ENCODE measurements around the gene NME2. TPM values are rescaled to one million over a fixed set of nuclear protein-coding genes. Genes with fewer than 3 reads are reported as not detected.

Gene NME2
- total RNA-seq, 2 experiments from 2014 or later = 354 to 361 TPM

DNA sequence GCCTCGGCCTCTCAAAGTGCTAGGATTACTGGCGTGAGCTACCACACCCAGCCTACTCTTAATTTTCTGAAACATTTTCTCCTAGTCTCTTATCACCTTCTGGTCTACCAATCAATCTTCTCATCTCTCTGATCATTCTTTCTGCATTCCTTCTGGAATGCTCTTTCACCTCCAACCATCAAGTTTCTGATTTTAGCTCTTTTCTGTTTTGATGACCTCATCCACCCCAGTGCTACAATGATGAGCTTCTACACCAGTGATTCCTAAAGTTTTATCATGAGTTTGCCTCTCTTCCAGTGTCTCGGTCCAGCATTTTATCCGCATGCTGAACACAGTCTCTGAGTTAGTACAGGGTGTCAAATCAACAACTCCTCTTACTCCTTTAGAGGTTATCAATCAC is 31.5 kb downstream of the NME2 start:
- H3K36me3 Mint-ChIP-seq = peaks cover 24% of the 10 kb centered on the region
- ATAC-seq (ENCODE audit: low read depth) = no peak

GRCh38 chr17:51200295-51200694 is 34.1 kb downstream of the NME2 start:
- no peak overlapping the region for H3K27ac Mint-ChIP-seq
- DNase-seq (no peak), ATAC-seq (ENCODE audit: low read depth) (no peak)
- H3K36me3 Mint-ChIP-seq = peaks cover 21% of the 10 kb centered on the region
- POLR2A ChIA-PET = interaction anchor here (0.6 kb wide), 1 partner anchor 61 kb away, joined by 3 read pairs; no protein-coding TSS in a partner anchor
- no peaks in the 10 kb centered on the region for H3K4me1 Mint-ChIP-seq
- no peaks in the 10 kb centered on the region for H3K27me3 Mint-ChIP-seq
- H3K4me3 Mint-ChIP-seq = no peak overlapping the region
- no peaks in the 10 kb centered on the region for H3K9me3 Mint-ChIP-seq

More for the DNA sequence above, 31.5 kb downstream of the NME2 start:
- no peaks in the 10 kb centered on the region for H3K9me3 Mint-ChIP-seq
- DNase-seq = no peak
- H3K27me3 Mint-ChIP-seq = no peaks in the 10 kb centered on the region
- no peak overlapping the region for H3K4me3 Mint-ChIP-seq
- no peak overlapping the region for H3K27ac Mint-ChIP-seq
- H3K4me1 Mint-ChIP-seq = no peaks in the 10 kb centered on the region
- POLR2A ChIA-PET = no interaction called here

DNA sequence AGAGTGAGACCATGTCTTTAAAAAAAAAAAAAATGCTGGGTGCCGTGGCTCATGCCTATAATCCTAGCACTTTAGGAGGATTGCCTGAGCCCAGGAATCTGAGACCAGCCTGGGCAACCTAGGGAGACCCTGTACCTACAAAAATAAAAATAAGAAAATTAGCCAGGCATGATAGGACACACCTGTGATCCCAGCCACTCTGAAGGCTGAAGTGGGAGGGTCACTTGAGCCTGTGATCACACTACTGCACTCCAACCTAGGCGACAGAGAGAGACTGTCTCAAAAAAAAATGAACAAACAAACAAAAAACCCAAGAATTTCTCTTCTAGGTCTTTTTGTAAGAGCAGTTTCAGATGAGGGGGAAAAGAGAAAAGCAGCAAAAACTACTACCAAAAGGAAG is 34.6 kb downstream of the NME2 start:
- Mint-ChIP-seq H3K4me1 (no peaks in the 10 kb centered on the region), H3K9me3 (no peaks in the 10 kb centered on the region), H3K27ac (no peak overlapping the region), H3K36me3 (peaks cover 22% of the 10 kb centered on the region), H3K4me3 (no peak overlapping the region), H3K27me3 (no peaks in the 10 kb centered on the region)
- DNase-seq (no peak), ATAC-seq (ENCODE audit: low read depth) (no peak)
- POLR2A ChIA-PET = no interaction called here

DNA sequence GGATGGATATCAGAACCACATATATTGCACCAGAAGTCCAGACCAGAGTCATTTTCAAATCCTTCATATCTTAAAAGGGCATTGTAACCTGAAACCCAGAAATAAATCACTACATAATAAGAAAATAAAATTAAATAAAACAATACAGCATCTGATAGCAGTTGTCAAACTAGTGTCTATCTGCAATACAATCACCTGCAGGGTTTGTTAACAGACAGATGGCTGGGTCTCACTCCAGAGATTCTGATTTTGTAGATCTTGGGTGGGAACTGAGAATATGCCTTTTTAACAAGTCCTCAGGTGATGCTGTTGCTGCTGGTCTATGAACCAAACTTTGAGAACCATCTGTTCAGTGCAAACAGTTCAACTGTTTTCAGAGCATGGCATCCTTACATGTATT is 37.6 kb downstream of the NME2 start:
- no peak for DNase-seq
- POLR2A ChIA-PET = no interaction called here
- Mint-ChIP-seq H3K4me3 (no peak overlapping the region), H3K36me3 (peaks cover 16% of the 10 kb centered on the region), H3K9me3 (no peaks in the 10 kb centered on the region), H3K4me1 (no peaks in the 10 kb centered on the region), H3K27me3 (no peaks in the 10 kb centered on the region), H3K27ac (no peak overlapping the region)
- ATAC-seq (ENCODE audit: low read depth) = no peak

DNA sequence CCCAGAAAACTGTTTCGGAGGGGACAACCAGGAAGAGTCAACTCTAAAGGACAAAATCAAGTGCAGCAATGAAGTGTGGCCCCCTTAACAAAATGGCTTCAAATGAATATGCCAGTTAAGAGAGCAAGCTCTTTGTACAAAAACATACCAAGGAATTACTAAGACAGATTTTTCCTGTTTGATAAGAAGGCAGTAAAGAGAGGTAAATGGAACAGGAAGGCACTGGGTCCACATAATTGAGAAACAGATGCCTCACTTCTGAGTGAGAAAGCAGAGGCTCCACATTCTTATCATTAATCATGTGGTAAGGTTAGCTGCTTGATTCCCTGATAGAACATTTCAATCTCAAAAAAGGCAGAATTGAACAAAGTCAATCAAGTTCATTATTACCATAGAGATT is 48.7 kb downstream of the NME2 start:
- DNase-seq (no peak), ATAC-seq (ENCODE audit: low read depth) (no peak)
- POLR2A ChIA-PET = no interaction called here
- H3K9me3 Mint-ChIP-seq = no peaks in the 10 kb centered on the region
- H3K4me1 Mint-ChIP-seq = peaks cover 4% of the 10 kb centered on the region
- H3K4me3 Mint-ChIP-seq = no peak overlapping the region
- peaks cover 19% of the 10 kb centered on the region for H3K36me3 Mint-ChIP-seq
- no peak overlapping the region for H3K27ac Mint-ChIP-seq
- no peaks in the 10 kb centered on the region for H3K27me3 Mint-ChIP-seq

DNA sequence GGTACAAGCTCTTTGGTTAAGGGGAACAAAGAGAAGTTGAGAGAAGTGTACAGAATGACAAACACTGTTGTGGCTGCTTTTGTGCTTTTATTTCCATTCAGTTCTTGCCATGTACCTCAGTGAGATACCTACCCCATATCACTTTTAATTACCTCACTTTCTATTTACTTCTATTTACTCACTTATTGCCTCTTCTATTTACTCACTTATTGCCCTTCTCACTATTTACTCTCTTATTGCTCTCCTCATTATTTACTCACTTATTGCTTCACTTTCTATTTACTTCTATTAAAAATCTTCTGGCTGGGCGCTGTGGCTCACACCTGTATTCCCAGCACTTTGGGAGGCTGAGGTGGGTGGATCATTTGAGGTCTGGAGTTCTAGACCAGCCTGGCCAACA is 51.7 kb downstream of the NME2 start:
- no peak overlapping the region for H3K27ac Mint-ChIP-seq

GRCh38 chr17:51221322-51221721 is 55.1 kb downstream of the NME2 start:
- POLR2A ChIA-PET = no interaction called here
- DNase-seq (no peak), ATAC-seq (ENCODE audit: low read depth) (no peak)
- no peaks in the 10 kb centered on the region for H3K27me3 Mint-ChIP-seq
- peaks cover 25% of the 10 kb centered on the region for H3K36me3 Mint-ChIP-seq
- H3K4me1 Mint-ChIP-seq = peaks cover 21% of the 10 kb centered on the region
- H3K27ac Mint-ChIP-seq = no peak overlapping the region
- no peak overlapping the region for H3K4me3 Mint-ChIP-seq
- no peaks in the 10 kb centered on the region for H3K9me3 Mint-ChIP-seq

More for the DNA sequence above, 51.7 kb downstream of the NME2 start:
- Mint-ChIP-seq H3K36me3 (peaks cover 14% of the 10 kb centered on the region), H3K27me3 (no peaks in the 10 kb centered on the region), H3K4me3 (no peak overlapping the region), H3K4me1 (peaks cover 4% of the 10 kb centered on the region), H3K9me3 (no peaks in the 10 kb centered on the region)
- POLR2A ChIA-PET = no interaction called here
- no peak for DNase-seq
- ATAC-seq (ENCODE audit: low read depth) = no peak

Other genes starting within 250 kb of the NME2 start
- gene SPAG9, start 45.5 kb upstream of the NME2 start, total RNA-seq = 10 to 100 TPM; 52.3 to 62.9 TPM
- 10 to 100 TPM; 71.9 to 73.0 TPM for gene NME1, start 12.9 kb upstream of the NME2 start, total RNA-seq
- gene MBTD1, start 93.6 kb downstream of the NME2 start, total RNA-seq = 10 to 100 TPM; 15.3 to 15.6 TPM
- gene UTP18, start 94.1 kb downstream of the NME2 start, total RNA-seq = 10 to 100 TPM; 36.7 to 41.0 TPM